A549 (cell line): Measurements from ENCODE around the gene LVRN. TPM values are rescaled to one million over a fixed set of nuclear protein-coding genes. Genes with fewer than 3 reads are reported as not detected.
"Not testable (repeated sequence)": the region's sequence is repeated elsewhere in the genome, so short reads cannot be mapped to it uniquely, and the experiment has no call there.

ENCODE experiments used
- ATAC-seq, 2 experiments: fragments of 200-7000 bp in 1 of 2; fragments of >200 bp in 1 of 2; cut with Nextera tagmentation in 1 of 2; cut with Tn5 transposase in 1 of 2; 3 replicates each; pipeline versions ENCODE4 v1.8.0 to v1.9.1; 2018 to 2020; ENCODE audit warnings: mild to moderate bottlenecking in 1 of 2, moderate library complexity in 1 of 2
- CTCF ChIA-PET: fragments of 300-600 bp; sonication (Branson Sonifier 250); formaldehyde crosslinking; extraction: SDS; loops from one replicate; lab custom pipeline; 2021; ENCODE audit warnings: antibody characterized with exemption, inconsistent platforms; lab: Yijun Ruan, JAX
- POLR2A ChIA-PET: fragments of 350-600 bp; formaldehyde crosslinking; extraction: SDS; loops from one replicate; lab custom pipeline; 2021; ENCODE audit warnings: antibody characterized with exemption, inconsistent platforms; lab: Yijun Ruan, JAX
- DNase-seq, 2 experiments: peaks; one replicate each; pipeline versions ENCODE4 v3.0.0 to v3.0.0-alpha.2; 2011 to 2016; ENCODE audit warnings: low read depth in 1 of 2, low spot score in 1 of 2
- FAIRE-seq: peaks from 2 replicates; lab custom pipeline; 2011; peaks lifted over from hg19 to GRCh38; lab: Jason Lieb, UNC
- H3K27ac ChIP-seq, 2 experiments: fragments of >200 bp; sonication (Bioruptor Twin); formaldehyde crosslinking; 3 replicates each; pipeline ENCODE4 v1.5.1; 2016 to 2017
- H3K4me1 ChIP-seq: fragments of >200 bp; sonication (Bioruptor Twin); formaldehyde crosslinking; 3 replicates; pipeline ENCODE4 v1.6.1; 2016
- H3K4me2 ChIP-seq: fragments of >200 bp; sonication (Bioruptor Twin); formaldehyde crosslinking; 3 replicates; pipeline ENCODE4 v1.6.1; 2016
- H3K4me3 ChIP-seq: fragments of >200 bp; sonication (Bioruptor Twin); formaldehyde crosslinking; 3 replicates; pipeline ENCODE4 v1.5.1; 2016
- H3K9me3 ChIP-seq: fragments of >200 bp; sonication (Bioruptor Twin); formaldehyde crosslinking; 3 replicates; pipeline ENCODE4 v1.6.1; 2016
- BCL3 ChIP-seq: fragments of >200 bp; sonication (Bioruptor Twin); formaldehyde crosslinking; IDR thresholded peaks from 3 replicates; pipeline ENCODE4 v1.6.1; 2016
- CBX2 ChIP-seq: fragments of 200-600 bp; sonication (generic); IDR thresholded peaks from 2 replicates; pipeline ENCODE4 v1.6.1; 2016; ENCODE audit warnings: low read depth, mild to moderate bottlenecking, borderline replicate concordance
- CEBPB ChIP-seq, 2 experiments: fragments of >200 bp in 1 of 2; sonication (Bioruptor Twin) in 1 of 2; formaldehyde crosslinking in 1 of 2; IDR thresholded peaks; 2 replicates each; pipeline ENCODE4 v1.6.1; 2012 to 2016
- ELK1 ChIP-seq: fragments of 150-350 bp; IDR thresholded peaks from 2 replicates; pipeline ENCODE4 v1.6.1; 2014; ENCODE audit warnings: low read depth, mild to moderate bottlenecking, low read length
- FOSL2 ChIP-seq, 2 experiments: fragments of 450-650 bp in 1 of 2; fragments of >200 bp in 1 of 2; sonication (Bioruptor Twin) in 1 of 2; formaldehyde crosslinking; IDR thresholded peaks; 2 replicates each; pipeline versions ENCODE4 v1.5.0 to v1.6.1; 2016 to 2020; ENCODE audit warnings: mild to moderate bottlenecking in 1 of 2, moderate library complexity in 1 of 2
- GATA3 ChIP-seq: IDR thresholded peaks from 2 replicates; pipeline ENCODE4 v1.6.1; 2012; ENCODE audit warnings: borderline replicate concordance
- JUN ChIP-seq, 2 experiments: fragments of >200 bp; sonication (Bioruptor Twin); formaldehyde crosslinking; IDR thresholded peaks; 2 replicates in 1 of 2; 3 replicates in 1 of 2; pipeline ENCODE4 v1.6.1; 2016 to 2017
- JUNB ChIP-seq: fragments of >200 bp; sonication (Bioruptor Twin); formaldehyde crosslinking; IDR thresholded peaks from 2 replicates; pipeline ENCODE4 v1.6.1; 2016
- RCOR1 ChIP-seq: fragments of 150-350 bp; IDR thresholded peaks from 2 replicates; pipeline ENCODE4 v1.6.1; 2014; ENCODE audit warnings: antibody characterized with exemption, low read length, low read depth
- SREBF2 ChIP-seq: fragments of 450-650 bp; IDR thresholded peaks from 2 replicates; pipeline ENCODE4 v1.6.1; 2014; ENCODE audit warnings: mild to moderate bottlenecking, moderate library complexity
- USF2 ChIP-seq: fragments of 450-650 bp; IDR thresholded peaks from 2 replicates; pipeline ENCODE4 v1.6.1; 2014; ENCODE audit warnings: antibody characterized with exemption
- ZNF302 ChIP-seq: fragments of 250-450 bp; sonication (Bioruptor Pico); IDR thresholded peaks from 2 replicates; pipeline ENCODE4 v1.9.0; 2021; ENCODE audit warnings: inconsistent platforms, mild to moderate bottlenecking, moderate library complexity
- WGBS: methylation state at CpG from one replicate; pipeline ENCODE4 v1.1.6; 2017; ENCODE audit errors: missing lambda C conversion rate; 5-methylcytosine and 5-hydroxymethylcytosine counted together
- polyA plus RNA-seq, 4 experiments: library from polyadenylated mRNA; depleted of rRNA in 3 of 4; stranded (reverse); fragments of >200 nt; fragmentation: RNase III in 1 of 4; extraction: RNeasy Plus Mini Kit Qiagen cat#74134 plus additional on column Dnase treatment in 1 of 4; gene quantifications; 2 replicates in 3 of 4; 3 replicates in 1 of 4; pipeline ENCODE4 v1.2.3, GENCODE V29; 2011 to 2017

Gene LVRN
- polyA plus RNA-seq, 2 of the 4 experiments (the other 2 are of a cell fraction) = 0.06 to 0.16 TPM

- H3K9me3 ChIP-seq, H3K4me3 ChIP-seq, H3K4me2 ChIP-seq, H3K4me1 ChIP-seq: not testable (repeated sequence)
- peak; percentile 70 to 83; a peak in 3 of 4 replicates for TF ChIP-seq CEBPB (IDR thresholded peaks at IDR 0.05)
- TF ChIP-seq, all 56 proteins: peak for 1; not testable (repeated sequence) for 55
- POLR2A ChIA-PET, H3K27ac ChIP-seq, FAIRE-seq, ATAC-seq, DNase-seq: not testable (repeated sequence)
- WGBS = 77% methylated on average over 5 of the region's 5 CpGs
- CTCF ChIA-PET = interaction anchor here (0.5 to 0.6 kb wide), 2 partner anchors 15 to 33 kb away, joined by 4 read pairs; no protein-coding TSS in a partner anchor
Observed at GRCh38 chr5:115913623-115914400, 48.5 kb upstream of the LVRN start.

GRCh38 chr5:115920171-115920725, 42.0 kb upstream of the LVRN start:
- H3K4me1 ChIP-seq = no peaks in the 10 kb centered on the region
- H3K4me3 ChIP-seq = no peak overlapping the region
- CTCF ChIA-PET = interaction anchor here (1.3 to 1.5 kb wide), 2 partner anchors 9 to 21 kb away, joined by 3 read pairs; no protein-coding TSS in a partner anchor
- 76% methylated on average over 3 of the region's 3 CpGs for WGBS
- no peak overlapping the region for H3K4me2 ChIP-seq
- no peak overlapping the region for H3K27ac ChIP-seq
- no peak for ATAC-seq
- POLR2A ChIA-PET = no interaction called here
- TF ChIP-seq RCOR1 (no peak), ELK1 (no peak), ZNF302 (CRISPR knock-in tag) (no peak), SREBF2 (no peak), CBX2 (no peak), BCL3 (no peak), USF2 (no peak)
- TF ChIP-seq, all 56 proteins: peak for 0
- H3K9me3 ChIP-seq = no peaks in the 10 kb centered on the region
- no peak for FAIRE-seq
- no peak for DNase-seq

GRCh38 chr5:115928578-115929407, 33.5 kb upstream of the LVRN start:
- H3K9me3 ChIP-seq = not testable (repeated sequence)

GRCh38 chr5:115930171-115930570, 32.1 kb upstream of the LVRN start:
- DNase-seq (peak in 1 of 2 experiments; percentile 83), ATAC-seq (peak in 1 of 2 experiments; percentile 50; a peak in 3 of 6 replicates)
- H3K4me3 ChIP-seq, CTCF ChIA-PET, H3K9me3 ChIP-seq, POLR2A ChIA-PET, FAIRE-seq: not testable (repeated sequence)
- WGBS = 14% methylated on average over 17 of the region's 17 CpGs
- Histone ChIP-seq H3K4me2 (peak overlapping the region; percentile 38), H3K4me1 (peaks cover 22% of the 10 kb centered on the region; the same call in 1 of the 3 replicates), H3K27ac (peak overlapping the region in 1 of 2 experiments; percentile 29; a peak in 1 of 6 replicates)
- TF ChIP-seq GATA3 = peak; percentile 65; the same call in 1 of the 2 replicates
- 0 out of 5 replicates have a peak, but pooled peaks of 1 of the 2 experiments have one; percentile 44 for TF ChIP-seq JUN (IDR thresholded peaks at IDR 0.05)
- TF ChIP-seq FOSL2 (IDR thresholded peaks at IDR 0.05) = peak; percentile 62
- TF ChIP-seq FOSL2 (CRISPR knock-in tag; IDR thresholded peaks at IDR 0.05) = peak; percentile 79
- TF ChIP-seq JUNB = peak; percentile 42; the same call in 1 of the 2 replicates

More at GRCh38 chr5:115928578-115929407, 33.5 kb upstream of the LVRN start:
- 18% methylated on average over 11 of the region's 12 CpGs for WGBS
- ATAC-seq (peak in 1 of 2 experiments; percentile 25; a peak in 2 of 6 replicates), DNase-seq (peak in 1 of 2 experiments; percentile 31)
- CTCF ChIA-PET; H3K27ac ChIP-seq; POLR2A ChIA-PET; FAIRE-seq; H3K4me3 ChIP-seq; H3K4me2 ChIP-seq; TF ChIP-seq FOSL2 (IDR thresholded peaks at IDR 0.05): not testable (repeated sequence)
- H3K4me1 ChIP-seq = peaks cover 22% of the 10 kb centered on the region; the same call in 1 of the 3 replicates
- TF ChIP-seq GATA3 (peak; percentile 39; the same call in 1 of the 2 replicates), JUNB (peak; percentile 13; the same call in 1 of the 2 replicates), FOSL2 (CRISPR knock-in tag; IDR thresholded peaks at IDR 0.05) (peak; percentile 29; the same call in 1 of the 2 replicates)
